NCI-H526 treated with DMSO at 0.1 percent for 48 hours (cell line): ENCODE measurements around the gene NXF3.
"Not testable (repeated sequence)": the region's sequence is repeated elsewhere in the genome, so short reads cannot be mapped to it uniquely, and the experiment has no call there.

Experiments
- DNase-seq: peaks from one replicate; lab custom pipeline; 2025; lab: John Stamatoyannopoulos, UW

NXF3 gene, protein sequence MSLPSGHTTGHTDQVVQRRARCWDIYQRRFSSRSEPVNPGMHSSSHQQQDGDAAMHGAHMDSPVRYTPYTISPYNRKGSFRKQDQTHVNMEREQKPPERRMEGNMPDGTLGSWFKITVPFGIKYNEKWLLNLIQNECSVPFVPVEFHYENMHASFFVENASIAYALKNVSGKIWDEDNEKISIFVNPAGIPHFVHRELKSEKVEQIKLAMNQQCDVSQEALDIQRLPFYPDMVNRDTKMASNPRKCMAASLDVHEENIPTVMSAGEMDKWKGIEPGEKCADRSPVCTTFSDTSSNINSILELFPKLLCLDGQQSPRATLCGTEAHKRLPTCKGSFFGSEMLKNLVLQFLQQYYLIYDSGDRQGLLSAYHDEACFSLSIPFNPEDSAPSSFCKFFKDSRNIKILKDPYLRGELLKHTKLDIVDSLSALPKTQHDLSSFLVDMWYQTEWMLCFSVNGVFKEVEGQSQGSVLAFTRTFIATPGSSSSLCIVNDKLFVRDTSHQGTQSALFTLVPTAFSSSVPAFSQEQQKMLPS

GRCh38 chrX:103092942-103093341 is at the start of gene NXF3:
Gene NXF3, minus strand, starts transcription at chrX:103093143. Its CDS starts 120 bp downstream, at chrX:103093023.
- no peak for DNase-seq

DNA sequence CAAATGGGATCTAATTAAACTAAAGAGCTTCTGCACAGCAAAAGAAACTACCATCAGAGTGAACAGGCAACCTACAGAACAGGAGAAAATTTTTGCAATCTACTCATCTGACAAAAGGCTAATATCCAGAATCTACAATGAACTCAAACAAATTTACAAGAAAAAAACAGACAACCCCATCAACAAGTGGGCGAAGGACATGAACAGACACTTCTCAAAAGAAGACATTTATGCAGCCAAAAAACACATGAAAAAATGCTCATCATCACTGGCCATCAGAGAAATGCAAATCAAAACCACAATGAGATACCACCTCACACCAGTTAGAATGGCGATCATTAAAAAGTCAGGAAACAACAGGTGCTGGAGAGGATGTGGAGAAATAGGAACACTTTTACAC is 43.6 kb upstream of the NXF3 start:
- DNase-seq: not testable (repeated sequence)

GRCh38 chrX:103124284-103124683 is 31.3 kb upstream of the NXF3 start:
- no peak for DNase-seq

DNA sequence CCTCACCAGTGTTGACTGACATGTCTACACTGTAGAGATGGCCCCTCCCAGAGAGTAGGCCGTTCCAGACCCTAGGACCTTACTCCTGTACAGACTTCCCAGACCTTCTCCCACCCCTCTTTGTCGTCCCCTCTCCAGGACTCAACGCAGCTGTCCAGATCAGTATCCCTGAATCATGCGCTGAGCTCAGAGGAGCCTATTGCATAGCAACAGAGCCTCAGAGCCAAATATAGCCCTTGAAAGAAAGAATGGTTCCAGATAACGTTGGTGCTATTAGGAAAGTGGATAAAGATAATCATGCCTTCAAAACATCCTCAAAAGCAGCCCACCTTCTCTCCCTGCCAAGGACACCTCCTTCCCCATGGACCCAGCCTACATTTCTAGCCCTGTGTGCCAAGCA is 27.8 kb upstream of the NXF3 start:
- no peak for DNase-seq

DNA sequence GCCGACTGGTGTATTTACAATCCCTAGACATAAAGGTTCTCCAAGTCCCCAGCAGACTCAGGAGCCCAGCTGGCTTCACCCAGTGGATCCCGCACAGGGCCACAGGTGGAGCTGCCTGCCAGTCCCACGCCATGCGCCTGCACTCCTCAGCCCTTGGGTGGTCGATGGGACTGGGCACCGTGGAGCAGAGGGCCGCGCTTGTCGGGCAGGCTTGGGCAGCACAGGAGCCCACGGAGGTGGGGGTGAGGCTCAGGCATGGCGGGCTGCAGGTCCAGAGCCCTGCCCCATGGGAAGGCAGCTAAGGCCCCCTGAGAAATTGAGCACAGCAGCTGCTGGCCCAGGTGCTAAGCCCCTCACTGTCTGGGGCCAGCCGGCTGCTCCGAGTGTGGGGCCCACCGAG is 24.0 kb upstream of the NXF3 start:
- DNase-seq: not testable (repeated sequence)

DNA sequence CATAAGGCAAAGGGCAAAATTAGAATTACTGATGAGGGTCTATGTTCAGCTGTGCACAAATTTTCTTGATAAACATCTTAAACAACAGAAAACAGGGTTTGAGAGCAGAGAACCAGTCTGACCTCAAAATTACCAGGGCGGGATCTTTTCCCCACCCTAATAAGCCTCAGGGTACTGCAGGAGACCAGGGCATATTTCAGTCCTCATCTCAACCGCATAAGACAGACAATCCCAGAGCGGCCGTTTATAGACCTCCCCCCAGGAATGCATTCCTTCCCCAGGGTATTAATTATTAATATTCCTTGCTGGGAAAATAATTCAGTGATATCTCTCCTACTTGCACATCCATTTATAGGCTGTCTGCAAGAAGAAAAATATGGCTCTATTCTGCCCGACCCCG is 16.6 kb upstream of the NXF3 start:
- not testable (repeated sequence) for DNase-seq

DNA sequence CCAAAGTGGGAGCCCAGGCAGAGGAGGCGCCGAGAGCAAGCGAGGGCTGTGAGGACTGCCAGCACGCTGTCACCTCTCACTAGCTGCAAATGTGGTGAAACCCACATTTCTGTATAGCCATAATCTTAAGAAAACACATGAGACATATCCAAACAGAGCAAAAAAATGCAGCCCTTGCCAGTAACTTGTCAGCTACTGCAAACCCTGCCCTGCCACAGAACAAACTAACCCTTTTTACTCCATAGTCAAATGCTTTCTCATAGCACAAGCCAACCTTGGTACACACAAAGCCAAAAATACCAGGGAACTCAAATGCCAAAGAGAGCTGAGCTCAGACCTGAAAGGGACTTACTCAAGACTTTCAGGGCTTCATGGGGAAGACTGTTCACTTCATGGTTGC is 14.9 kb upstream of the NXF3 start:
- no peak for DNase-seq

GRCh38 chrX:103107227-103107737 is 14.3 kb upstream of the NXF3 start:
- not testable (repeated sequence) for DNase-seq

DNA sequence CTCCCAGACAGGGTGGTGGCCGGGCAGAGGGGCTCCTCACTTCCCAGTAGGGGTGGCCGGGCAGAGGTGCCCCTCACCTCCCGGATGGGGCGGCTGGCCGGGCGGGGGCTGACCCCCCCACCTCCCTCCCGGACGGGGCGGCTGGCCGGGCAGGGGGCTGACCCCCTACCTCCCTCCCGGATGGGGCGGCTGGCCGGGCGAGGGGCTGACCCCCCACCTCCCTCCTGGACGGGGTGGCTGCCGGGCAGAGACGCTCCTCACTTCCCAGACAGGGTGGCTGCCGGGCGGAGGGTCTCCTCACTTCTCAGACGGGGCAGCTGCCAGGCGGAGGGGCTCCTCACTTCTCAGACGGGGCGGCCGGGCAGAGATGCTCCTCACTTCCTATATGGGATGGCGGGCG is 11.4 kb upstream of the NXF3 start:
- DNase-seq: not testable (repeated sequence)

- not testable (repeated sequence) for DNase-seq
These were observed 10.9 kb upstream of the NXF3 start for GRCh38 chrX:103103866-103104265.

DNA sequence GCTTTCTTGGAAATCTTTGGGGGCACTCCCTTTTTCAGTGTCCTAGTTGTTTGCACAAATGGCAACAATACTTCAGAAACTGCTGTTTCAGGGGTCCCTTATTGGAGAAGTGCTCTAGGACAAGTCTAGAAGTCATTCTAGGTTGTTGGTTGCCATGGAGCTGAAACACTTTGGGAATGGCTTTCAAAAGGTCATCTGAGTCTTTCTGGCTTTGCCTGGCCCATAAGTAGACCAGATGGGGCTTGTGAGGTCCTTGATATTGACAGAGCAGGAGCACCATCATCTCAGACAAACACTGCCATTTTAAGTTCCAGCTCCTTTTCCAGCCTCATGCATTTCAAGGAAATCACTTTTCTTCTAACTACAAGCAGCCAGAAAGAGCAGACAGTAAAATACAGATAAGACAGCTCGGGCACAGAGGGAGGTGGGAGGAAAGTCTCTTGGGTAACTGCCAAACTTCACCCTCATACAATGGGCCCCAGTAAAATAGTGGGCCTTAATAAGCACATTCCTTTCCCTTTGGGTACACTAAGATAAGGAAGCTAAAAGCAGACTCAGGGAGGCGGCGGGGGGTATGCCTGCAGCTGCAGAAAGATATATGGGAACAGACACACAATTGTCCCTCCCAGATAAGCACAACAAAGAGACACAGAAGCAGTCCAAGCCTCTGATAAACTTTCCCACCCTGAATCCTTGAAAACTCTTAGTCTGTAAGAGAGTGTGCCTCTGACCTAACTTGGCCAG is 8.5 kb upstream of the NXF3 start:
- no peak for DNase-seq

DNA sequence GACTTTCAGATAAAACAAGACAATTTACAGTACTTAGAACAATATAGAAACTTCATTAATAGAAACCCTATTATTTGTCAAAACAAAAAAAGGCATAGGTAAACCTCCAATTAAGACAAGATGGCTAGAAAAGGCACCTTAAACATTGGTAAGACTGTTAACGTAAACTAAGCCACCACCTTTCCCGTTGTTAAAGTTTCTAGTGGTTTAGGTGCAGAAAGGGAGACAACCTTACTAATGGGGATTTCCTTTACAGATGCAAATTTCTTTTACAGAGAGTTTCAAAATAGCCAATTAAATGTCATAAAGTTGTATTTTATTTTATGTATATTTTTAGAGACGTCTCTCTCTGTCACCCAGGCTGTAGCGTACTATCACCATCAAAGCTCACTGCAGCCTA is 7.5 kb upstream of the NXF3 start:
- DNase-seq: no peak

- DNase-seq: no peak
These were observed 6.7 kb upstream of the NXF3 start for GRCh38 chrX:103099691-103100090.

GRCh38 chrX:103098488-103098887 is 5.5 kb upstream of the NXF3 start:
- DNase-seq: no peak

- no peak for DNase-seq
These were observed 11.9 kb downstream of the NXF3 start for GRCh38 chrX:103081051-103081450.

- no peak for DNase-seq
These were observed 19.5 kb downstream of the NXF3 start for GRCh38 chrX:103073467-103073866.

DNA sequence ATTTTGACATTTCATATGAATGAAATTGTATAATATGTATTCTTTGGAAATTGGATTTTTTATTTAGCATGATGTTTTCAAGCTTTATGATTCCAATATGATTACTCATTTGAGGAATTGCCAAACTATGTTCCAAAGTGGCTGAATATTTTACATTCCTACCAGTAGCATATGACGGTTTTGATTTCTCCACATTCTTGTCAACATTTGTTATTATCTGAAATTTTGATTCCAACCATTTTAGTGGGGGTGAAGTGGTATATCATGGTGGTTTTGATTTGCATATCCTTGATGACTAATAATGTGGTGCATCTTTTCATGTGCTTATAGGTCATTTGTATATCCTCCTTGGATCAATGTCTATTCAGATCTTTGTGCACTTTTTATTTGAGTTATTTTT is 26.3 kb downstream of the NXF3 start:
- DNase-seq: no peak

DNA sequence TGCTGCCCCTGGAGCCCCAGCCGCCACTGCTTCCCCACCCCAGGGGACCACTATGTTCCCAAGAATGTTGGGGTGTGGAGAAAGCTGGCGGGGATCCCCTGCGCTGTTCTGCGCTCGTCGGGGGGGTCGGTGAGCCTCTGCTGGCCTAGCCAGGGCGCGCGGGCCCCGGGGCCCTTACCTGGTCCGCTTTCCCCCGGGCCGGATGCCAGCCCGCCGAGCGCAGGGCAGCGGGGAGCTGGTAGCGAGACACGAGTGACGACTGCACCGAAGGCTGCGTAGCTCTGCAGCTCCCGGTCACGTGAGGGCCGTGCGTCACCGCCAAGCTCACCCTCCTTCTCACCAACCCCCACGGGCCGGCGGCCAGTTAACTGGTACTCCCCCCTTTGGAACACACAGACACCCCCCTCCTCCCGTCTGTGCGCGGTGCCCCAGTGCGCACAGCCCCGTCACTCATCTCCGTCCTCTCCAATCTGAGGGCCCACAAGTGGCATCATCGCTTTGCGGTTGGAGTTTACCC is 29.0 kb downstream of the NXF3 start, which contains the start of gene BEX1:
Gene BEX1 (minus strand): TSS at position 254 of the 517 bp plus-strand sequence. CDS start 897 bp downstream, outside the sequence.
- DNase-seq: peak; percentile 77

GRCh38 chrX:103063191-103063845 is 29.6 kb downstream of the NXF3 start:
- DNase-seq: peak; percentile 26

- no peak for DNase-seq
These were observed 31.5 kb downstream of the NXF3 start for GRCh38 chrX:103061486-103061885.

GRCh38 chrX:103056902-103057301 is 36.0 kb downstream of the NXF3 start:
- DNase-seq: no peak

DNA sequence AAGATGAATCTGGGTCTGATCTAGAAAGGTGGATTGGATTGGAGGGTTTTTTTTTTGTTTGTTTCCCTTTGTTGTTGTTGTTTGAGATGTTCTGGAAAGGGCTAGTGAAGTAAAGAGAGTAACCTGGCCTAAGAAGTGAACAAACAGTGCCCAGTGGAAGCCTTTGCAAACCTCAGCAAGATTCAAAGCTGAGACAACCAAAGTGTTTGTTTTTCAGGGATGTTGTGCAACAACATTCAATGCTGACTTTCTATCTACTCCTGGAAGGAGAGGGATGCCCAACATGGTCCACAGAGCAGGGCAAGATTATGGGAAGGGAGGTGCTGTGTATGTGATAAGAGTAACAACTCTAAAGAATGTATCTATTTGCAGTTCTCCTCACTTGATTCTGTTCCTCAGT is 40.3 kb downstream of the NXF3 start:
- DNase-seq: no peak
